GM19099 (cell line): Measurements from ENCODE around the gene CLTB.

Experiments used
- POLR2A ChIP-seq: IDR thresholded peaks from 3 replicates; pipeline ENCODE4 v1.6.1; 2011; ENCODE audit warnings: low read depth; ENCODE audit not compliant: insufficient read length; ENCODE audit errors: extremely low read depth

The CLTB gene

GRCh38 chr5:176397736-176398420, 18.5 kb downstream of the CLTB start:
- no peak for TF ChIP-seq POLR2A

- no peak for TF ChIP-seq POLR2A
Observed at GRCh38 chr5:176396330-176396729, 20.0 kb downstream of the CLTB start.

- no peak for TF ChIP-seq POLR2A
Observed at GRCh38 chr5:176394881-176395675, 21.3 kb downstream of the CLTB start.

- TF ChIP-seq POLR2A = no peak
Observed at GRCh38 chr5:176394096-176394495, 22.2 kb downstream of the CLTB start.

GRCh38 chr5:176392526-176392925, 23.8 kb downstream of the CLTB start:
- TF ChIP-seq POLR2A = no peak

GRCh38 chr5:176391999-176392398, 24.3 kb downstream of the CLTB start:
- TF ChIP-seq POLR2A = no peak

GRCh38 chr5:176391479-176391878, 24.9 kb downstream of the CLTB start:
- TF ChIP-seq POLR2A = no peak

- peak; percentile 86 for TF ChIP-seq POLR2A
Observed at GRCh38 chr5:176389135-176390123, 26.9 kb downstream of the CLTB start.

- peak; percentile 78 for TF ChIP-seq POLR2A
Observed at GRCh38 chr5:176388444-176389134, 27.8 kb downstream of the CLTB start, which contains the start of the genes HIGD2A and NOP16. Gene HIGD2A (plus strand): TSS chr5:176388751. CDS start chr5:176388820, 69 bp downstream. Gene NOP16 (minus strand): TSS chr5:176388598. CDS start chr5:176388539, 59 bp downstream.

- TF ChIP-seq POLR2A = no peak
Observed at GRCh38 chr5:176388003-176388443, 28.3 kb downstream of the CLTB start.

- TF ChIP-seq POLR2A = no peak
Observed at GRCh38 chr5:176387384-176387925, 28.9 kb downstream of the CLTB start.

- TF ChIP-seq POLR2A = no peak
Observed at GRCh38 chr5:176386491-176386890, 29.8 kb downstream of the CLTB start.

GRCh38 chr5:176384991-176385390, 31.3 kb downstream of the CLTB start:
- TF ChIP-seq POLR2A = no peak

- TF ChIP-seq POLR2A = no peak
Observed at GRCh38 chr5:176384366-176384930, 31.9 kb downstream of the CLTB start.
